MM.1S (cell line): Measurements from ENCODE around the gene TNFRSF25.

Source experiments
- EZH2 ChIP-seq: fragments of 300-600 bp; sonication (generic); optimal IDR thresholded peaks from 2 replicates; pipeline ENCODE3; 2017; ENCODE audit warnings: low read depth, mild to moderate bottlenecking, antibody characterized with exemption, low read length, mixed read lengths
- TF ChIP-seq, protein P1 (sequence below): fragments of 300-600 bp; sonication (generic); IDR thresholded peaks from 2 replicates; pipeline ENCODE4 v1.5.1; 2016; ENCODE audit warnings: antibody characterized with exemption, low read length, mixed read lengths

DNA sequence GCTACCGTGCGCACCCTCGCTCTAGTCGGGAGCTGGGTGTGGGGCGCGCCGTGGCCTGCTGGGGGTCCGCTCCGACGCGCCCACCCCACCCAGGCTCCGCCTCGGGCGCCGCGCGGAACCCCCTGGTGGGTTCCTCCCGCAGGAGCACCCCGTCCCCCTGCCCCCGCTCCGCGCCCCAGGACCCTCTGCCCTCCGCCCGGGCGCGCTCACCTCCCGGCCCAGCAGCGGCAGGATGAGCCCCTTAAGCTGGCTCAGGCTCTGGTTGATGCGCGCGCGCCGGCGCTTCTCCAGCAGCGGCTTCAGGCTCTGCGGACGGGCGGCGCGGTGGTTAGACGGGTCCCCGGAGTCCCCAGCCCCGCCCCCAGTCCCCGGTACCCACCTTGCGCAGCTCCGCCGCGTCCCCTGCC, 46.6 kb downstream of the TNFRSF25 start:
- TF ChIP-seq, protein P1, sequence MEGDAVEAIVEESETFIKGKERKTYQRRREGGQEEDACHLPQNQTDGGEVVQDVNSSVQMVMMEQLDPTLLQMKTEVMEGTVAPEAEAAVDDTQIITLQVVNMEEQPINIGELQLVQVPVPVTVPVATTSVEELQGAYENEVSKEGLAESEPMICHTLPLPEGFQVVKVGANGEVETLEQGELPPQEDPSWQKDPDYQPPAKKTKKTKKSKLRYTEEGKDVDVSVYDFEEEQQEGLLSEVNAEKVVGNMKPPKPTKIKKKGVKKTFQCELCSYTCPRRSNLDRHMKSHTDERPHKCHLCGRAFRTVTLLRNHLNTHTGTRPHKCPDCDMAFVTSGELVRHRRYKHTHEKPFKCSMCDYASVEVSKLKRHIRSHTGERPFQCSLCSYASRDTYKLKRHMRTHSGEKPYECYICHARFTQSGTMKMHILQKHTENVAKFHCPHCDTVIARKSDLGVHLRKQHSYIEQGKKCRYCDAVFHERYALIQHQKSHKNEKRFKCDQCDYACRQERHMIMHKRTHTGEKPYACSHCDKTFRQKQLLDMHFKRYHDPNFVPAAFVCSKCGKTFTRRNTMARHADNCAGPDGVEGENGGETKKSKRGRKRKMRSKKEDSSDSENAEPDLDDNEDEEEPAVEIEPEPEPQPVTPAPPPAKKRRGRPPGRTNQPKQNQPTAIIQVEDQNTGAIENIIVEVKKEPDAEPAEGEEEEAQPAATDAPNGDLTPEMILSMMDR: no peak
- TF ChIP-seq EZH2: no peak
